Measurements from ENCODE around the gene KDSR.

KDSR gene

GRCh38 chr18:63284173-63284799 lies 82.7 kb downstream of the KDSR start:
- TF ChIP-seq CTCF (IDR thresholded peaks at IDR 0.05; ENCODE audit: low read depth, low read length, missing control alignments): no peak
- no peak overlapping the region; the same call in 1 of the 2 replicates for H3K4me3 ChIP-seq (ENCODE audit: low read depth, low read length)
- DNase-seq (ENCODE audit: low read depth): no peak

GRCh38 chr18:63283305-63284094 lies 83.5 kb downstream of the KDSR start:
- no peak for TF ChIP-seq CTCF (IDR thresholded peaks at IDR 0.05; ENCODE audit: low read depth, low read length, missing control alignments)
- H3K4me3 ChIP-seq (ENCODE audit: low read depth, low read length): no peak overlapping the region
- DNase-seq (ENCODE audit: low read depth): no peak

DNA sequence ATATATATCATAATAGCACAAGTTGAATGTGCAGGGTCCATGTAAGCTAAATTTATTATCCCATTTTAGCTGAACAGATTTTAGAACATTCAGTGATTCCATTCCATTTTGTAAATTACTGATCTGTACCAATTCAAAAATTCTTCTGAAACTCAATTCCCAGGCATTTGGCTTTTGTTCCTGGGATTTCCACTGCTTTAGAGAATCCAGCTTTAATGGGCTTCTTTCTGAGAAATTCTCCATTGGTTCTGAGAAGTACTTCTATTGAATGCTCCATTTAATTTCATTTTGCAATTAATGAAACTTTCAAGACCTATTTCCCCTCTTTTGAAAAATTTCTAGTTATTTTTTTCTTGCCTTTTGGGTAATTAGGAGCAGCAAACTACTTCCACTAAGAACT lies 84.2 kb downstream of the KDSR start:
- no peak for TF ChIP-seq CTCF (IDR thresholded peaks at IDR 0.05; ENCODE audit: low read depth, low read length, missing control alignments)
- no peak for DNase-seq (ENCODE audit: low read depth)
- H3K4me3 ChIP-seq (ENCODE audit: low read depth, low read length): no peak overlapping the region

All from GM12864 (cell line).